Neutrophil (primary cell): Measurements from ENCODE around the gene OPA3.

ENCODE experiments used
- H3K27ac ChIP-seq: fragments of 200-600 bp; sonication (generic); 2 replicates; pipeline ENCODE4 v1.5.1; 2016; ENCODE audit warnings: mild to moderate bottlenecking, moderate library complexity
- H3K27me3 ChIP-seq: fragments of 200-600 bp; sonication (generic); 2 replicates; pipeline ENCODE4 v1.6.0; 2016; ENCODE audit warnings: mild to moderate bottlenecking
- H3K36me3 ChIP-seq: fragments of 200-600 bp; sonication (generic); 2 replicates; pipeline ENCODE4 v1.5.1; 2017
- H3K4me1 ChIP-seq, 2 experiments: fragments of 200-600 bp in 1 of 2; sonication (generic) in 1 of 2; 1 replicate in 1 of 2; 2 replicates in 1 of 2; pipeline versions ENCODE4 v1.5.1 to v1.6.1; 2013 to 2016; ENCODE audit warnings: low read depth in 1 of 2, low read length in 1 of 2, mild to moderate bottlenecking in 1 of 2, moderate library complexity in 1 of 2; ENCODE audit not compliant: control insufficient read depth in 1 of 2, insufficient read depth in 1 of 2
- H3K4me3 ChIP-seq, 2 experiments: fragments of 200-600 bp in 1 of 2; sonication (generic) in 1 of 2; 1 replicate in 1 of 2; 2 replicates in 1 of 2; pipeline ENCODE4 v1.5.1; 2013 to 2016; ENCODE audit warnings: low read depth in 1 of 2, low read length in 1 of 2, mild to moderate bottlenecking in 1 of 2, moderate library complexity in 1 of 2
- H3K9me3 ChIP-seq: fragments of 200-600 bp; sonication (generic); 2 replicates; pipeline ENCODE4 v1.5.1; 2016
- CTCF ChIP-seq: fragments of 200-600 bp; sonication (generic); IDR thresholded peaks from 2 replicates; pipeline ENCODE4 v1.5.1; 2016; ENCODE audit warnings: antibody characterized with exemption

Gene OPA3

GRCh38 chr19:45492627-45493470 is 91.8 kb downstream of the OPA3 start:
- Histone ChIP-seq H3K36me3 (no peaks in the 10 kb centered on the region), H3K27ac (no peak overlapping the region), H3K4me1 (peaks cover 33% of the 10 kb centered on the region in 2 experiments), H3K27me3 (peaks cover 51% of the 10 kb centered on the region), H3K9me3 (no peaks in the 10 kb centered on the region), H3K4me3 (peak overlapping the region; percentile 30 to 41)
- no peak for TF ChIP-seq CTCF

- no peaks in the 10 kb centered on the region for H3K9me3 ChIP-seq
- no peak for TF ChIP-seq CTCF
- H3K27ac ChIP-seq: no peak overlapping the region
- H3K27me3 ChIP-seq: peaks cover 44% of the 10 kb centered on the region
- peaks cover 27% of the 10 kb centered on the region in 2 experiments for H3K4me1 ChIP-seq
- H3K36me3 ChIP-seq: no peaks in the 10 kb centered on the region
- peak overlapping the region in 1 of 2 experiments; percentile 41 for H3K4me3 ChIP-seq
Observed at GRCh38 chr19:45492137-45492626, 92.4 kb downstream of the OPA3 start.

GRCh38 chr19:45489216-45489855 is 95.3 kb downstream of the OPA3 start:
- H3K36me3 ChIP-seq: no peaks in the 10 kb centered on the region
- H3K4me3 ChIP-seq: no peak overlapping the region
- H3K4me1 ChIP-seq: peaks cover 17 to 26% of the 10 kb centered on the region in 2 experiments
- H3K27me3 ChIP-seq: peaks cover 20% of the 10 kb centered on the region
- TF ChIP-seq CTCF: no peak
- no peaks in the 10 kb centered on the region for H3K9me3 ChIP-seq
- no peak overlapping the region for H3K27ac ChIP-seq

GRCh38 chr19:45488708-45489107 is 95.9 kb downstream of the OPA3 start:
- H3K27ac ChIP-seq: no peak overlapping the region
- TF ChIP-seq CTCF: no peak
- no peaks in the 10 kb centered on the region for H3K9me3 ChIP-seq
- H3K27me3 ChIP-seq: peaks cover 18% of the 10 kb centered on the region
- no peaks in the 10 kb centered on the region for H3K36me3 ChIP-seq
- no peak overlapping the region for H3K4me3 ChIP-seq
- H3K4me1 ChIP-seq: peaks cover 17 to 25% of the 10 kb centered on the region in 2 experiments

- Histone ChIP-seq H3K27ac (peak overlapping the region; percentile 51), H3K27me3 (peaks cover 24% of the 10 kb centered on the region), H3K4me1 (peaks cover 4 to 12% of the 10 kb centered on the region in 2 experiments), H3K9me3 (no peaks in the 10 kb centered on the region), H3K4me3 (peak overlapping the region; percentile 58 to 83), H3K36me3 (no peaks in the 10 kb centered on the region)
- TF ChIP-seq CTCF: peak; percentile 92
Observed at GRCh38 chr19:45485305-45486077, 99.1 kb downstream of the OPA3 start.
